ENCODE measurements around the gene LGR5. TPM values are rescaled to one million over a fixed set of nuclear protein-coding genes. Genes with fewer than 3 reads are reported as not detected.
"Not testable (repeated sequence)": the region's sequence is repeated elsewhere in the genome, so short reads cannot be mapped to it uniquely, and the experiment has no call there.

LGR5 gene
- total and polyA plus RNA-seq, 2 of the 8 experiments (the other 6 are each of a cell fraction or from before 2014, with no cell fraction given): 0.08 to 0.19 TPM

DNA sequence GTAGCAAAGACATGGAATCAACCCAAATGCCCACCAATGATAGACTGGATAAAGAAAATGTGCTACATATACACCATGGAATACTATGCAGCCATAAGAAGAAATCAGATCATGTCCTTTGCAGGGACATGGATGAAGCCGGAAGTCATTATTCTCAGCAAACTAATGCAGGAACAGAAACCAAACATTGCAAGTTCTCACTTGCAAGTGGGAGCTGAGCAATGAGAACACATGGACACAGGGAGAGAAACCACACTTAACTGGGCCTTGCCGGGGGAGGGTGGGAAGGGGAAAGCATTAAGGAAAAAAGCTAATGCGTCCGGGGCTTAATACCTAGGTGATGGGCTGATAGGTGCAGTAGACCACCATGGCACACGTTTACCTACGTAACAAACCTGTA, 130.3 kb downstream of the LGR5 start:
- H4K91ac ChIP-seq (replicated peaks; ENCODE audit: insufficient read length, low read length); H3K56ac ChIP-seq (replicated peaks; ENCODE audit: insufficient read length, low read depth, low read length); H2BK120ac ChIP-seq (replicated peaks; ENCODE audit: low read depth, low read length); H3K4me2 ChIP-seq (ENCODE audit: insufficient read depth in 1 of 2, low read depth in 2 of 2, low read length in 2 of 2); POLR2A ChIA-PET (ENCODE audit: partially characterized antibody); H3K9me3 ChIP-seq (ENCODE audit: insufficient read depth in 2 of 2, low read depth in 1 of 2, low read length in 1 of 2); H3K4me1 ChIP-seq (replicated peaks in 1 of 4; ENCODE audit: control insufficient read depth in 3 of 4, insufficient read depth in 4 of 4, low read length in 3 of 4); H4K20me1 ChIP-seq (replicated peaks in 1 of 2; ENCODE audit: control insufficient read depth in 1 of 2, insufficient read depth in 2 of 2, low read length in 2 of 2); H3K36me3 ChIP-seq (ENCODE audit: control insufficient read depth in 2 of 4, insufficient read depth in 4 of 4, low read length in 3 of 4); H3K23ac ChIP-seq (ENCODE audit: insufficient read length); H3K9ac ChIP-seq (replicated peaks in 1 of 4; ENCODE audit: extremely low read depth in 1 of 4, low read depth in 3 of 4, low read length in 3 of 4); H3K79me2 ChIP-seq (ENCODE audit: control insufficient read depth in 1 of 2, insufficient read depth in 2 of 2, low read length in 2 of 2); H3K4me3 ChIP-seq (ENCODE audit: extremely low read depth in 1 of 4, insufficient read depth in 2 of 4, low read depth in 3 of 4, low read length in 4 of 4); H3K79me1 ChIP-seq (ENCODE audit: low read depth, low read length); H3K27ac ChIP-seq (ENCODE audit: low read depth, low read length); H3K18ac ChIP-seq (ENCODE audit: extremely low read depth, low read length); H2BK12ac ChIP-seq (ENCODE audit: low read depth, low read length); H4K8ac ChIP-seq (ENCODE audit: extremely low read depth, insufficient read depth, low read length); H3K23me2 ChIP-seq (ENCODE audit: low read depth, low read length); H2BK5ac ChIP-seq (ENCODE audit: low read depth, low read length); H2AFZ ChIP-seq (ENCODE audit: low read length); H2BK20ac ChIP-seq (ENCODE audit: low read length); H2AK5ac ChIP-seq (ENCODE audit: low read depth, low read length); H4K5ac ChIP-seq (ENCODE audit: insufficient read length, low read depth, low read length); H2BK15ac ChIP-seq (ENCODE audit: low read length); FAIRE-seq; H3K4ac ChIP-seq (replicated peaks; ENCODE audit: insufficient read length, low read depth, low read length); H3K27me3 ChIP-seq (replicated peaks in 1 of 4; ENCODE audit: control insufficient read depth in 3 of 4, extremely low read depth in 1 of 4, insufficient read depth in 3 of 4, low read length in 3 of 4); DNase-seq (ENCODE audit: low read depth in 1 of 2, low spot score in 2 of 2); H3K14ac ChIP-seq (ENCODE audit: insufficient read length): not testable (repeated sequence)
- 71% methylated on average over 4 of the region's 6 CpGs; no CpG with 5 or more reads in 1 of the 2 experiments for WGBS, 2 experiments (ENCODE audit: extremely low coverage in 1 of 2, insufficient coverage in 1 of 2, insufficient read length in 1 of 2, insufficient replicate concordance in 2 of 2, low coverage in 1 of 2, low lambda C conversion rate in 2 of 2, missing lambda C conversion rate in 1 of 2)
- CTCF ChIA-PET (ENCODE audit: partially characterized antibody): interaction anchor here (0.7 to 1.2 kb wide), 2 partner anchors 9 to 33 kb away, joined by 3 read pairs; no protein-coding TSS in a partner anchor
